ENCODE data around the gene KIF6.

KIF6 gene

DNA sequence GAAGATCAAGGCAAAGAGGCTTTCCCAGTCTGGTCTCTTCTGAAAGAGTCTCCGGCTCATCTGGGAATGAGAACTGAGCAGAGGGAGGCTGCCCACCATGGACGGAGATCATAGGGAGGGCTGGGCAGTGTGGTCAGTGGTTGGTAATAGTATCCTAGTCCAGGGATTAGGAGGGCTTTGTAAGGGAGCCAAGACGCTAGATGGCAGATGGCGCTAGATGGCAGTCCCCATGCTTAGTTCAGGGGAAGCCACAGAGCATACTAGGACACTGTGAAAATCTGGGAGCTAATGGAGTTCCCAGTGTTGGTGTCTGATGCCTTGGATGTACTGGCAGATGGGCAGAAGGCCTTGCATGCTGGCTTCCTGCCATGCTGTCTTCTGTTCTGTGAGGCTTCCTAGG, 45.2 kb upstream of the KIF6 start:
- no peaks in the 10 kb centered on the region for H3K36me3 ChIP-seq (ENCODE audit: low read length)
- no peaks in the 10 kb centered on the region for H3K79me2 ChIP-seq (ENCODE audit: insufficient read depth, low read length)

DNA sequence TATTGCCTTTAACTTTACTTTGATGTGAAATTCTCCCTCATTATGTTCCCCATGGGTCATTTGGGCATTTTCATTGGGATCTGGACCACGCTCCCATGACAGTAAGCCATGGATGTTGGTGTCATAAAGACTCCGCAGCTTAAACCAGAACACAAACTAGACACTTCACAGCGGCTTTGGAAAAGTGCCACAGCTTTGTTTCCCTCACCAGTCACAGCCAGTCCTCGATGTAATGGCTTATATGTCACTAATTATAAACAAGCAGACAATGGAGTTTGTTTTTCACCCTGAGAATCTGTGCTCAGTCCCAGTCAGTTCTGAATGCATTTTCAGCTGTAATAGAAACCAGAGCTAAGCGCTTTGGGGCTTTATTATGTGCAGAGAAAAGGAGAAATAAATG, 43.8 kb upstream of the KIF6 start:
- Histone ChIP-seq H4K20me1 (ENCODE audit: low read depth, low read length) (no peaks in the 10 kb centered on the region), H3K79me2 (ENCODE audit: insufficient read depth, low read length) (no peaks in the 10 kb centered on the region), H3K9me2 (replicated peaks; ENCODE audit: insufficient read depth, low read length) (no peaks in the 10 kb centered on the region), H3K4me2 (ENCODE audit: low read depth, low read length, poor library complexity, severe bottlenecking) (no peak overlapping the region), H2AFZ (ENCODE audit: low read depth, low read length, severe bottlenecking) (no peak overlapping the region), H3K27ac (ENCODE audit: low read depth, low read length) (no peak overlapping the region), H3K9me3 (ENCODE audit: insufficient read depth, low read length) (no peaks in the 10 kb centered on the region), H3K4me3 (ENCODE audit: insufficient read depth, low read length, poor library complexity, severe bottlenecking) (no peak overlapping the region), H3K27me3 (ENCODE audit: low read length) (no peaks in the 10 kb centered on the region), H3F3A (ENCODE audit: insufficient read depth) (no peaks in the 10 kb centered on the region), H3K9ac (ENCODE audit: low read length) (no peak overlapping the region), H3K36me3 (ENCODE audit: low read length) (no peaks in the 10 kb centered on the region)
- TF ChIP-seq, protein P1, sequence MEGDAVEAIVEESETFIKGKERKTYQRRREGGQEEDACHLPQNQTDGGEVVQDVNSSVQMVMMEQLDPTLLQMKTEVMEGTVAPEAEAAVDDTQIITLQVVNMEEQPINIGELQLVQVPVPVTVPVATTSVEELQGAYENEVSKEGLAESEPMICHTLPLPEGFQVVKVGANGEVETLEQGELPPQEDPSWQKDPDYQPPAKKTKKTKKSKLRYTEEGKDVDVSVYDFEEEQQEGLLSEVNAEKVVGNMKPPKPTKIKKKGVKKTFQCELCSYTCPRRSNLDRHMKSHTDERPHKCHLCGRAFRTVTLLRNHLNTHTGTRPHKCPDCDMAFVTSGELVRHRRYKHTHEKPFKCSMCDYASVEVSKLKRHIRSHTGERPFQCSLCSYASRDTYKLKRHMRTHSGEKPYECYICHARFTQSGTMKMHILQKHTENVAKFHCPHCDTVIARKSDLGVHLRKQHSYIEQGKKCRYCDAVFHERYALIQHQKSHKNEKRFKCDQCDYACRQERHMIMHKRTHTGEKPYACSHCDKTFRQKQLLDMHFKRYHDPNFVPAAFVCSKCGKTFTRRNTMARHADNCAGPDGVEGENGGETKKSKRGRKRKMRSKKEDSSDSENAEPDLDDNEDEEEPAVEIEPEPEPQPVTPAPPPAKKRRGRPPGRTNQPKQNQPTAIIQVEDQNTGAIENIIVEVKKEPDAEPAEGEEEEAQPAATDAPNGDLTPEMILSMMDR (IDR thresholded peaks at IDR 0.05; ENCODE audit: insufficient read depth, low read length, poor library complexity, severe bottlenecking): no peak
- TF ChIP-seq EZH2phosphoT487 (conservative IDR thresholded peaks at IDR 0.05; ENCODE audit: low read length): no peak

More for the DNA sequence above, 45.2 kb upstream of the KIF6 start:
- no peaks in the 10 kb centered on the region for H3K9me2 ChIP-seq (replicated peaks; ENCODE audit: insufficient read depth, low read length)
- no peaks in the 10 kb centered on the region for H3F3A ChIP-seq (ENCODE audit: insufficient read depth)
- H3K27me3 ChIP-seq (ENCODE audit: low read length): no peaks in the 10 kb centered on the region
- H4K20me1 ChIP-seq (ENCODE audit: low read depth, low read length): no peaks in the 10 kb centered on the region
- H3K27ac ChIP-seq (ENCODE audit: low read depth, low read length): no peak overlapping the region
- H3K9ac ChIP-seq (ENCODE audit: low read length): no peak overlapping the region
- no peaks in the 10 kb centered on the region for H3K9me3 ChIP-seq (ENCODE audit: insufficient read depth, low read length)
- H2AFZ ChIP-seq (ENCODE audit: low read depth, low read length, severe bottlenecking): no peak overlapping the region
- no peak overlapping the region for H3K4me2 ChIP-seq (ENCODE audit: low read depth, low read length, poor library complexity, severe bottlenecking)
- TF ChIP-seq, protein P1 (IDR thresholded peaks at IDR 0.05; ENCODE audit: insufficient read depth, low read length, poor library complexity, severe bottlenecking): no peak
- TF ChIP-seq EZH2phosphoT487 (conservative IDR thresholded peaks at IDR 0.05; ENCODE audit: low read length): no peak
- no peak overlapping the region for H3K4me3 ChIP-seq (ENCODE audit: insufficient read depth, low read length, poor library complexity, severe bottlenecking)

DNA sequence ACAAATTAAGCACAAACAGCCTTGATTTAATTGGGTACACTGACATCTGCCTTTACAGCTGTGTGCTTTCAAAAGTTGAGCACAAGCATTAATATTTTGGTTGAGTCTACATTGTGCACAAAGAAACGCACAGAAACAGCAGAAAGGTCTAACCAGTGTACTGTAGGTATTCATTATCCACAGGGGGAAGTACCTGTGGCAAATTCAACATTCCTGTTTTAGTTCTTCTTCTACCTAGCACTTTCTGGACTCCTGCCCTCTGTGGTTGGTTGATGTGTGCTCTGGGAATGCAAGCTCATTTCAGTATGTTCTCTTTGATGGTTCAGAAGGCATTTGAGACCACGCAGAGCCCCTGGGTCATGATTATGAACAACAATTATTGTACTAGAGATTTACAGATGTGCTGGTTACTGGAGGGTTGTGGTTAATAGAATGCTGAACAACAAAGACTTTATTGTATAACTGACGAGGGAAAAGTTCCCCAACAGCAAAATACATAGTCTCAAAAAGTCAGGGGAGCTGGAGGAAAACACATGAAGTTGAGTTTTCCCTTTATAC, 40.4 kb upstream of the KIF6 start:
- Histone ChIP-seq H3K9me2 (replicated peaks; ENCODE audit: insufficient read depth, low read length) (no peaks in the 10 kb centered on the region), H3K79me2 (ENCODE audit: insufficient read depth, low read length) (no peaks in the 10 kb centered on the region), H3K36me3 (ENCODE audit: low read length) (no peaks in the 10 kb centered on the region), H3K4me3 (ENCODE audit: insufficient read depth, low read length, poor library complexity, severe bottlenecking) (no peak overlapping the region), H4K20me1 (ENCODE audit: low read depth, low read length) (no peaks in the 10 kb centered on the region), H3F3A (ENCODE audit: insufficient read depth) (no peaks in the 10 kb centered on the region), H3K27ac (ENCODE audit: low read depth, low read length) (no peak overlapping the region), H3K9me3 (ENCODE audit: insufficient read depth, low read length) (no peaks in the 10 kb centered on the region), H2AFZ (ENCODE audit: low read depth, low read length, severe bottlenecking) (no peak overlapping the region), H3K9ac (ENCODE audit: low read length) (no peak overlapping the region), H3K4me2 (ENCODE audit: low read depth, low read length, poor library complexity, severe bottlenecking) (no peak overlapping the region), H3K27me3 (ENCODE audit: low read length) (no peaks in the 10 kb centered on the region)
- TF ChIP-seq EZH2phosphoT487 (conservative IDR thresholded peaks at IDR 0.05; ENCODE audit: low read length): no peak
- TF ChIP-seq, protein P1 (IDR thresholded peaks at IDR 0.05; ENCODE audit: insufficient read depth, low read length, poor library complexity, severe bottlenecking): no peak
